Thyroid gland (tissue), 4 donors: ENCODE measurements around the gene BICD1. TPM values are rescaled to one million over a fixed set of nuclear protein-coding genes. Genes with fewer than 3 reads are reported as not detected.
"Not testable (repeated sequence)": the region's sequence is repeated elsewhere in the genome, so short reads cannot be mapped to it uniquely, and the experiment has no call there.

Experiments
- DNase-seq, 2 donors: peaks; one replicate each; pipeline ENCODE4 v3.0.0-alpha.2; 2019
- H3K27ac ChIP-seq, 3 donors: fragments of 200-600 bp; sonication (generic); 1 replicate in 2 of 3; 2 replicates in 1 of 3; pipeline ENCODE4 v1.5.1; 2016 to 2019; ENCODE audit warnings: mild to moderate bottlenecking in 1 of 3, moderate library complexity in 1 of 3
- H3K27me3 ChIP-seq: fragments of 200-600 bp; sonication (generic); one replicate; pipeline ENCODE4 v1.5.1; 2019
- H3K36me3 ChIP-seq, 2 donors: fragments of 200-600 bp; sonication (generic); one replicate each; pipeline ENCODE4 v1.5.1; 2016 to 2019
- H3K4me1 ChIP-seq, 2 donors: fragments of 200-600 bp; sonication (generic); one replicate each; pipeline ENCODE4 v1.5.1; 2017 to 2019
- H3K4me3 ChIP-seq, 3 donors: fragments of 200-600 bp; sonication (generic); replicated peaks in 1 of 3; 1 replicate in 2 of 3; 2 replicates in 1 of 3; pipeline ENCODE4 v1.5.1; 2016; ENCODE audit warnings: mild to moderate bottlenecking in 1 of 3
- H3K9me3 ChIP-seq: fragments of 200-600 bp; sonication (generic); one replicate; pipeline ENCODE4 v1.5.1; 2017
- POLR2A ChIP-seq, 2 donors: fragments of 450-650 bp; IDR thresholded peaks; one replicate each; pipeline ENCODE4 v1.6.1; 2017; ENCODE audit warnings: antibody characterized with exemption in 2 of 2, mild to moderate bottlenecking in 2 of 2, moderate library complexity in 1 of 2
- WGBS, 2 donors: methylation state at CpG; one replicate each; pipeline ENCODE4 v1.1.5; 2017; 5-methylcytosine and 5-hydroxymethylcytosine counted together
- intact Hi-C: fragments of 100-400 bp; cut with DNase I; formaldehyde crosslinking; loops from one replicate; pipeline ENCODE4 v1.15.1; 2023
- total RNA-seq, 4 donors: library from RNA; depleted of rRNA; stranded (reverse); fragments of >200 nt; gene quantifications; one replicate each; pipeline ENCODE4 v1.2.3, GENCODE V29; 2016
- TF ChIP-seq, protein P1 (sequence below), 6 experiments: fragments of 200-600 bp in 3 of 6; fragments of 450-650 bp in 3 of 6; sonication (generic) in 3 of 6; IDR thresholded peaks; one replicate each; pipeline ENCODE4 v1.5.1; 2016 to 2019; ENCODE audit warnings: antibody characterized with exemption in 6 of 6, mild to moderate bottlenecking in 2 of 6, inconsistent platforms in 1 of 6, moderate library complexity in 1 of 6

BICD1 gene
- total RNA-seq, 4 donors from 2014 or later, result 16.7 to 33.7 (median 24.7) TPM

DNA sequence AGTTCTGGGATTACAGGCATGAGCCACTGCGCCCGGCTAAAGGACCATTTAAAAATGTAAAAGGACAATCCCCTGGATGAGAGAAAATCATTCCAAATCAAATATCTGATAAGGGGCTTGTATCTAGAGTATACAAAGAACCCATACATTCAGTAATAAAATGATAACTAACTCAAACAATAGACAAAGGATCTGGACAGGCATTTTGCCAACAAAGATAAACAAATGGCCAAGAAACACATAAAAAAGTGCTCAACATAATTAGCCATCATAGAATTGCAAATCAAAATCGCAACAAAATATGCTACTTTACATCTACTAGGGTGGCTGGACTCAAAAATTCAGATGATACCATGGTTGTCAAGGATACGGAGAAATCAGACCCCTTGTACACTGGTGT is 8.5 kb upstream of the BICD1 start:
- 66 to 87% methylated on average over 4 of the region's 4 CpGs for WGBS, 2 donors
- Histone ChIP-seq H3K36me3 (no peaks in the 10 kb centered on the region), H3K27ac (no peak overlapping the region), H3K9me3 (no peaks in the 10 kb centered on the region), H3K4me1 (no peaks in the 10 kb centered on the region), H3K4me3 (no peak overlapping the region), H3K27me3 (no peaks in the 10 kb centered on the region)
- intact Hi-C loops, result no loop called here
- TF ChIP-seq POLR2A (IDR thresholded peaks at IDR 0.05), result no peak
- TF ChIP-seq, protein P1, sequence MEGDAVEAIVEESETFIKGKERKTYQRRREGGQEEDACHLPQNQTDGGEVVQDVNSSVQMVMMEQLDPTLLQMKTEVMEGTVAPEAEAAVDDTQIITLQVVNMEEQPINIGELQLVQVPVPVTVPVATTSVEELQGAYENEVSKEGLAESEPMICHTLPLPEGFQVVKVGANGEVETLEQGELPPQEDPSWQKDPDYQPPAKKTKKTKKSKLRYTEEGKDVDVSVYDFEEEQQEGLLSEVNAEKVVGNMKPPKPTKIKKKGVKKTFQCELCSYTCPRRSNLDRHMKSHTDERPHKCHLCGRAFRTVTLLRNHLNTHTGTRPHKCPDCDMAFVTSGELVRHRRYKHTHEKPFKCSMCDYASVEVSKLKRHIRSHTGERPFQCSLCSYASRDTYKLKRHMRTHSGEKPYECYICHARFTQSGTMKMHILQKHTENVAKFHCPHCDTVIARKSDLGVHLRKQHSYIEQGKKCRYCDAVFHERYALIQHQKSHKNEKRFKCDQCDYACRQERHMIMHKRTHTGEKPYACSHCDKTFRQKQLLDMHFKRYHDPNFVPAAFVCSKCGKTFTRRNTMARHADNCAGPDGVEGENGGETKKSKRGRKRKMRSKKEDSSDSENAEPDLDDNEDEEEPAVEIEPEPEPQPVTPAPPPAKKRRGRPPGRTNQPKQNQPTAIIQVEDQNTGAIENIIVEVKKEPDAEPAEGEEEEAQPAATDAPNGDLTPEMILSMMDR (IDR thresholded peaks at IDR 0.05), result no peak
- no peak for DNase-seq

DNA sequence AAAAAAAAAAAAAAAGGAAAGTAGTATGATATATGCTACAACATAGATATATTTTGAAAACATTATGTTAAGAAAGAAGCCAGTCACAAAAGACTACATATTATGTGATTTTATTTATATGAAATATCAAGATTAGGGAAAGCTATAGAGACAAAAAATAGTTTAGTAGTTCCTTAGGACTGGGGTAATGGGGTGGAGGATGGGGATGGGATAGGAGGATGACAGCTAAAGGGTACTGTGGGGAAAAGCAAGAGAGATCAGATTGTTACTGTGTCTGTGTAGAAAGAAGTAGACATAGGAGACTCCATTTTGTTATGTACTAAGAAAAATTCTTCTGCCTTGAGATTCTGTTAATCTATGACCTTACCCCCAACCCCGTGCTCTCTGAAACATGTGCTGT is 7.4 kb upstream of the BICD1 start:
- H3K27ac ChIP-seq, DNase-seq, H3K4me3 ChIP-seq, H3K27me3 ChIP-seq, H3K9me3 ChIP-seq, H3K36me3 ChIP-seq, H3K4me1 ChIP-seq, intact Hi-C loops: not testable (repeated sequence)
- WGBS, 2 donors, result 0 to 40% methylated on average over 1 of the region's 1 CpG

DNA sequence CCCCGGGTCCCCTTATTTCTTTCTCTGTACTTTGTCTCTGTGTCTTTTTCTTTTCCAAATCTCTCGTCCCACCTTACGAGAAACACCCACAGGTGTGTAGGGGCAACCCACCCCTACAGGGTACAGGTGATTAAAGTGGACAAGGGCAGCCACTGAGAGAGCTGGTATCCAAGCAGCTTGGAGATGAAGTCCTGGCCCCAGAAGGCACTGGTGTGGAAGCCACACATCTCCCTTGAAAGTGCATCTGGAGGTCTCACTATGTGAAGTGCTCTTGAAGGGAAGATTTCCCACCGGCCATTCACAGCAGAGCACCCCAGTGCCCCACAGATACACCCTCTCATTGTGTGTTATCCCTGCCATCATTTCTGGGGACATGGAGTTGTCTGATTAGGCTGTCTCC is 6.3 kb upstream of the BICD1 start:
- Histone ChIP-seq H3K27me3 (no peaks in the 10 kb centered on the region), H3K9me3 (no peaks in the 10 kb centered on the region), H3K27ac (no peak overlapping the region), H3K4me3 (no peak overlapping the region), H3K4me1 (no peaks in the 10 kb centered on the region), H3K36me3 (no peaks in the 10 kb centered on the region)
- DNase-seq, result no peak
- intact Hi-C loops, result no loop called here
- 91 to 97% methylated on average over 3 to 4 of the region's 4 CpGs for WGBS, 2 donors
- TF ChIP-seq POLR2A (IDR thresholded peaks at IDR 0.05), result no peak
- TF ChIP-seq, protein P1 (IDR thresholded peaks at IDR 0.05), result no peak

DNA sequence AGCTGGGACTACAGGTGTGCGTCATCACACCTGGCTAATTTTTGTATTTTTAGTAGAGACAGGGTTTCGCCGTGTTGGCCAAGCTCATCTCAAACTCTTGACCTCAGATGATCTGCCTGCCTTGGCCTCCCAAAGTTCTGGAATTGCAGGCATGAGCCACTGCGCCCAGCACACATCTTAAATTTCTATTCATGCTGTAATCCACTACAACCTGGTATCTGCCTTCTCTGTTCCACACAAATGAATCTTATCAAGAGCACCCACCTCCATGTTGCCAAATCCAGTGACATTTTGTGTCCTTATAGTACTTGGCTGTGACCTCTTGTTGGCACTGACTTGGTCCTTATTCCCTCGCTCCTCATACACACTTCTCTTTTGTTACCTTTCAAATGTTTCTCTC is 5.8 kb upstream of the BICD1 start:
- WGBS, 2 donors, result 85 to 86% methylated on average over 5 of the region's 5 CpGs
- no peak overlapping the region for H3K27ac ChIP-seq
- DNase-seq, result no peak
- H3K4me1 ChIP-seq, result no peaks in the 10 kb centered on the region
- H3K9me3 ChIP-seq, result no peaks in the 10 kb centered on the region
- intact Hi-C loops, result no loop called here
- TF ChIP-seq, protein P1 (IDR thresholded peaks at IDR 0.05), result no peak
- TF ChIP-seq POLR2A (IDR thresholded peaks at IDR 0.05), result no peak
- H3K4me3 ChIP-seq, result no peak overlapping the region
- no peaks in the 10 kb centered on the region for H3K27me3 ChIP-seq
- no peaks in the 10 kb centered on the region for H3K36me3 ChIP-seq

DNA sequence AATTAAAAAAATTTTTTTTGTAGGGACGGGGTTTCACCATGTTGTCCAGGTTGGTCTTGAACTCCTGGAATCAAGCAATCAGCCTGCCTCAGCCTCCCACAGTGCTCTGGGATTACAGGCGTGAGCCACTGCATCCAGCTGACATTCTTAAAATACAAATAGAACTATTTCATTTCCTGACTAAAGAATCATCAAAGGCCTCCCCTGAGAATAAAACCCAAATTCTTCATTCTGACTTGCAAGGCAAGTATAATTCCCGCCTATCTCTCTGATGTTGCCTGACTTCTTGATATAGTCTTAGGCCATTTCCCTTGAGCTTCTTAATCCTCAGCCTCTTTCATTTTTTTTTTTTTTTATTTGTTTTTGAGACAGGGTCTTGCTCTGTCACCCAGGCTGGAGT is 4.4 kb upstream of the BICD1 start:
- Histone ChIP-seq H3K27ac (no peak overlapping the region), H3K9me3 (no peaks in the 10 kb centered on the region), H3K27me3 (no peaks in the 10 kb centered on the region), H3K4me1 (peaks cover 0 to 5% of the 10 kb centered on the region in 2 donors), H3K36me3 (no peaks in the 10 kb centered on the region), H3K4me3 (no peak overlapping the region)
- 87 to 94% methylated on average over 3 of the region's 3 CpGs for WGBS, 2 donors
- intact Hi-C loops, result no loop called here
- no peak for DNase-seq
- no peak for TF ChIP-seq POLR2A (IDR thresholded peaks at IDR 0.05)
- TF ChIP-seq, protein P1 (IDR thresholded peaks at IDR 0.05), result no peak
